Stimulated activated CD8-positive, alpha-beta memory T cell treated with anti-CD3 and anti-CD28 coated beads, Interleukin-4, amount 100 ng/mL, for 48 hours (primary cell): Measurements from ENCODE around the gene ING4.

Experiments used
- DNase-seq: peaks from one replicate; pipeline ENCODE4 v3.0.0-alpha.2; 2020

The ING4 gene

DNA sequence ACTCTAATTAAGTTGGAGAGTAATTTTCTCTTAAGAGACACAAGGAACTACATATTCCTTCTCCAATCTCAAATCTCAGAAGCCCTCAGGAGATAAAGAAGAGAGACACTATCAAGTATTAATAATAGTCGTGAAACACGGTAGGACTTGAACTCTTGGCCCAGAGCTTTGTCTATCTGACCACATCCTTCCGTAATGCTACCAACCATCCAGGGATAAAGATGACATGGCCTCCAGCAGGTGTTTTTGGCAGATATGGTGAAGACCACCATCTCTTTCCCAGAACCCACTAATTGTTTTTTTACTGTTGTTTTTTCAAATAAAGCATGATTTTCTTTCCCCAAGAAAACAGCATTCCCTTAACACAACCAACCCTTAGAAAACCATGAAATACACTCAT is 22.9 kb upstream of the ING4 start:
- DNase-seq, result no peak

DNA sequence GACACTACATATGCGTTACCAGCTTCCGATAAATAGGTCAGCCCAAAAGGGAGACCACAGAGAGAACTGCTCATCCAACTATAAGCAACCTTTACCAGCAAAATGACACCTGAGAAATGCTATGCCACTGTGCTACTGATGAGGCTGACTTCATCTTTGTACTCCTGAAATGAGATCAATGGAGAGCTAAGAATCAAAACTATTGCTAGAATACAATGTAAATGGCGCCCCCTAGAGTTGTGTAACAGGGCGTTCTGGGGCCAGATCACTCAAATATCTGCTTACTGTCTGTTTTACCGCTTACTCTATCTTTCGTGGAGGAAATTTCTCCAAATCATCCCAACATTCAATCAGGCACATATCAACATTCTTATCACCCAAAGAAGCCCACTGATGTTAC is 21.7 kb upstream of the ING4 start:
- peak; percentile 57 for DNase-seq

DNA sequence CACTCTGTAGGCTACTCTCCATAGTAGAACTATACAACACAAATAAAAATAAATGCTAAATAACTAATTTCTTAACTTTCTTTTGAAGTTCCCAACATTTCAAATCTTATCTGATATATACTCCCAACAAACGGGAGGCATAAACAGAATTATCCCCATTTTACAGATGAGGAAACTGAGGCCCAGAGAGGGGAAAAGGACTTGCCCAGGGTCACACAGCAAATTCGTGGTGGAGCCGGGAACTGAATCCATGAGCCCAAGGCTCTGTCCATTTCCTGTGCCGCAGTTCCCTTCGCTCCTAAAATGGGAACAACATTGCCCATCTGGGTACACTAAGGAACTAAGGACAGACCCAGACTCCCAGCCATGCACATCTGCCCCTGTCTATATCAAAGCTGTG is 14.0 kb upstream of the ING4 start:
- no peak for DNase-seq

DNA sequence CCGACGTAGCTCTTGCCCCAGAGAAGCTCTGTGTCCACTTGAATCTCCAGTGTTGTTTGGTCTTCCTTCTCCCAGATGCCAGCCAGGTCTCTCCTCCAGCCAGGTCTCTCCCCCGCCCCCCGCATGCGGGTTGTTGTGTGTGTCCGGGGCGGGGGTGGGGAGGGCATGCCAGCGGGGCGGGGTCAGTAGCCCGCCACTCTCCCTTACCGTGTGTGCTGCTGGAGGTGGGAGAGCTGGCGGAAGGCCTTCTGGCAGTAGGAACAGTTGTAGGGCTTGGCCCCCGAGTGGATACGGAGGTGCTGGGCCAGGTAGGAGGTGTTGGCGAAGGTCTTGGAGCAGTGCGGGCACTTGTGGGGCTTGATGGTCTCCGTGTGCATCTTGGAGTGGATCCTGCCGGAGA is 9.2 kb upstream of the ING4 start:
- no peak for DNase-seq

DNA sequence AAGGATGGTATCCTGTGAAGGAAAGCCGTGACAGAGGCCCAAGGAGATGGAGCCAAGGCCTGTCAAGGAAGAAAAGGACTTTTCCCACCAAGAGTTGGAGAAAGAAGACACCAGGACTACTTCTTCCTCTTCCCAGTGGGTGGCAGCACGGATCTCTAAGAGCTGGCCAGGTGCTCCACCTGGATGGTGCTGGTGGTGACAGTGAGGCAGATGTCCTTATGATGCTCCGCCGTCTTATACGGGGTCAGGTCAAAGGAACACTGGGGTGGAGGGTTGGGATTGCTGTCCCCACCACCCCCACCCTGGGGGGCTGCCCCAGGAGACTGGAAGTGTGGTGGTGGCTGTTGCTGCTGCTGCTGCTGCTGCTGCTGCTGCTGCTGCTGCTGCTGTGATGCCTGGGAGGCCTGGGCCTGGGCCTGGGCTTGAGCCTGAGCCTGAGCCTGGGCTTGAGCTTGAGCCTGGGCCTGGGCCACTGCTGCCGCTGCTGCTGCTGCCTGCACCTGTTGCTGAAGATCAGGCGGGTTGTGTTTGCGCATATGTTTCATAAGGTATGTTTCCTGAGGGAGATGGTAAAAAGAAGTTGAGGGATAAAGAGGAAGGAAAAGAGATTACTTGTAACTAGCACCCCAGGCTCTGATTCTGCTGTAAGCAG is 4.8 kb upstream of the ING4 start:
- DNase-seq, result no peak

DNA sequence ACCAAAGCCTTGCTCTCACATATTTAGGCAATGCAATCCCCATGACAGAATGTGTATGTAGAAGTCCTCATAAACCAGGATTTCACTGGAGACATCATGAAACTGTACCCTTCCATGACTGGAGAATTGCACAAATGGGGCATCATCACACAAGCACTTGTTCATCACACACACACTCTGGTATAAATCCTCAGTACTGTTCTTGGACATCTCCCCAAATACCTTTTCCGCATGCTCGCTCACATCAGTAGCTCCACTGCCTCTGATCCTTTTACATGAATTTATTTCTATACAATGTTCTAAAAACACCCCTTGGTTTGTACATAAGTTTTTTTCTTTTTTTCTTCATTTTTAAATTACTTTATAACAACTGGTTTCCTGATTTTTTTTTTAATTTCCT is 3.3 kb upstream of the ING4 start:
- no peak for DNase-seq

GRCh38 chr12:6664902-6665301 is 2.0 kb upstream of the ING4 start:
- DNase-seq, result no peak

DNA sequence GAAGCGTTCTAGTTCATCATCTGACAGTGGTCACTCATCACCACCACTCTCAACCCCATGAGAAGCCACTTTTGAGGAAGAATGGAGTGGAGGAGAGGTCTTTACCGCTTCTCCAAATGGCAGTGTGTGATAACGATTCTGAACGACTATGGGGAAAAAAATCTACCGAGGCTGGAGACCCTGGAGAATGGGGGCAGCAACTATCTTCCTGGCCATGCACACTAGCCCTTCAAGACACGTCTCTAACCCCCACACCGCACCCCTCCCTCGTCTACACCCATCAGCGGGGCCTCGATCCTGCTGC is 365 bp downstream of the ING4 start:
- no peak for DNase-seq

- no peak for DNase-seq
Measured at GRCh38 chr12:6653987-6654386, 8.9 kb downstream of the ING4 start.

- no peak for DNase-seq
Measured at GRCh38 chr12:6653342-6653741, 9.6 kb downstream of the ING4 start.

- DNase-seq, result no peak
Measured at GRCh38 chr12:6652391-6652790, 10.5 kb downstream of the ING4 start.

DNA sequence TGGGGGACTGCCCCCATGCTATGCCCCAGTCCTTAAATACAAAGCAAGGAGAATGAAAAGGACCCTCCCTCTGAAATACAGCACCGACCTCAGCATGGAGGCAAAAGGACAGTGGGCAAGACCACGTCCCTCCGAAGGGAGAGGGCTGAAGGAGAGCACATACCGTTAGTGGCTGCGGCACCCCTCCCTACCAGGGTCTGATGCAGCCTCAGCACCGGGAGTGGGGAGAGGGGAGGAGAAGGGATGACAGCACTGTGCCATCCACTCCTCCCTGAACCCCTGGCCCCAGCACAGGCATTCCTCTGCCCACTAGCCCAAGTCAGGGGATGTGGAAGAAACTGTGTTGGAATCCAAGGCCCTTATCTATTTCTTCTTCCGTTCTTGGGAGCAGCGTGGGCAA is 12.1 kb downstream of the ING4 start:
- DNase-seq, result no peak

- DNase-seq, result peak; percentile 54
Measured at GRCh38 chr12:6647083-6647604, 15.8 kb downstream of the ING4 start, which contains the start of gene ACRBP. Gene ACRBP (minus strand): TSS chr12:6647432. CDS start chr12:6647366, 66 bp downstream.

DNA sequence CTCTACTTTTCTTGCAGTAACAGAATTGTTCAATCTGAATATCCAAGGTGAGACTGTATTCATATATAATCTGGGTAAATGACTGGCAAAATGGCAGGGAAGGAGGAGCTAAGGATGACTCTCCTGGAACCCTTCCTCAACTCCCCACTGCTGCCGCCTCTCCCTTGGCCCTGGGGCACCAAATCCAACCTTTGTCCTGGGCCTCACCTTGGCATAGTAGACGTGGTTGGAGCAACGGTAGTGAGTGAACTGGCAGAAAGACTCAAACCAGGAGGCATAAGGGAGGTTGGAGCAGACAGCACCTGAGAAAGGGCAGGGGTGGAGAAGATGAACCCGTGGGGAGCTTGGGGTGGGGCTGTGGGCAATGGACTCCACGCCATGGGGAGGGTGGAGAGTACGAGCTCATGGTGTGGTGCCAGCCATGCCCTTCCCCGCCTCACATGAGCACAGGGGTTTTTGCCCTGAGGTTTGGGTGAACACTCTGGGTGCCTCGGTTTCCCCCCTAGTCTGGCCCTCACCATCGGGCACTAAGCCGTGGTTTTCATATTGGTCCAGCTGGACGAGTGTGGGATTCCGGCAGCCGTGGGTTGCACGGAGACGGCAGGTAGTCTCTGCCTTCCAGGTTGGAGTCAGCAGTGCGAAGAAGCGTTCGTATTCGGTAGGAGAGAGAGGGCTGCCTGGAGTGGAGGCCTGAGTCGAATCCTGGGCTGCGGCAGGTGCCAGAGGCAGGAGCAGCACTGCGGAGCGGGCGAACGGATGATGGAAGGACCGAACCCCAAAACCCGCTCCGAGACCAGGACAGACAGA is 16.4 kb downstream of the ING4 start:
- DNase-seq, result no peak

GRCh38 chr12:6644903-6645302 is 18.0 kb downstream of the ING4 start:
- DNase-seq, result no peak

DNA sequence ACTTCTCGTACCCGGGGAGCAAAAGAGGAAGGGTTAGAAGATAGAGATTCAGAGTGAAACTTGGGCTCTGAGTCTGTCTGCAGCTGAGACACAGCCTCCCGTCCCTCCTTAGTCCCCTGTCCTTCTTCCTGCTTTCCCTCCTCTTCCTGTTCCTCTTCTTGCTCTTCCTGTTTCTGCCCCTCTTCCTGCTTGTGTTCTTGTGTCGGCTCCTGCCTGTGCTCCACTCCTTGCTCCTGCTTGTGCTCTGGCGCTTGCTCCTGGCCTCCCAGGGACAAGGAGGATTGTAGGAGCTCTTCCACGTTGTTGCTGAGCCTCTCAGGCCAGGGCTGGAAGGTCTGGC is 18.7 kb downstream of the ING4 start:
- no peak for DNase-seq

- no peak for DNase-seq
Measured at GRCh38 chr12:6643569-6644256, 19.2 kb downstream of the ING4 start.

- DNase-seq, result no peak
Measured at GRCh38 chr12:6641131-6641530, 21.8 kb downstream of the ING4 start.

DNA sequence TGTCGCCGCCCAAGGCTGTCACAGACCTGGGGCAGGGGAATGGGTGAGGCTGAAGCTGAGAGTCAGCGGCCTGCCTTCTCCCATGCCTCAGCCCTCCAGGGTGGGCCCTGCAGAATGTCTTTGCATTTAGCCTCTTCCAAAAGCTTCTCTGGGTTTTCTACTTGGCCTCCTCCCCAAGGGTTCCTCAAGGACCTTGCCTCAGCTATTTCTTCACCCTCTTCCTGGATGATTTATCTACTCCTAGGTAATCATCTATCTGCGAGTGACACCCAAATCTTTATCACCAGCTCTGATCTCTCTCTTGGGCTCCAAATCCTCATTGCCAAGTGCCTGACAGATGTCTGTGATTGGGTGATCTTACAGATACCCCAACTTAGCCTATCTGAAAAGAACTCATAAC is 22.4 kb downstream of the ING4 start:
- no peak for DNase-seq

GRCh38 chr12:6639151-6639801 is 23.6 kb downstream of the ING4 start:
- DNase-seq, result no peak

DNA sequence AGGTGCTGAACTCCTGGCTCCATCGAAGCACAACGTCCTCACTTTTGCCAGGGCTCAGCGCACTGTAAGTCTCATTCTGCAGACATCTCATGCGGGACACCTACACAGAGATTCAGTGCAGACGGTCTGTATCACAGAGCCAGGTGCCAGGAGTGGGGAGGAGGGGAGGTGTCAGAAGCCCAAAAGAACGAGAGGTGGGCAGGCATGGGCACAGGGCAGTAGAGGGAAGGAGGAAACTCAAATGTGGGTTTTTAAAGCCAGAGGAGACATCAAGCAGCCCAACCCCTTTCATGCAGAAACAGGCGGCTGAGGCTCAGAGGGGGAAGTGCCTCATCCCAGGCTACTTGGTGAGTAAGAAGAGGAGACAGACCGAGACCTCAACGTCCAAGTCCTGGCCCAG is 24.6 kb downstream of the ING4 start:
- DNase-seq, result no peak

- peak; percentile 61 for DNase-seq
Measured at GRCh38 chr12:6635856-6636531, 26.9 kb downstream of the ING4 start, which contains the start of gene LPAR5. Gene LPAR5 (minus strand): TSS chr12:6635959. CDS start chr12:6621248, 14,711 bp downstream.

GRCh38 chr12:6635375-6635855 is 27.5 kb downstream of the ING4 start:
- peak; percentile 79 for DNase-seq
